K562 (cell line): Measurements from ENCODE around the gene XBP1. TPM values are rescaled to one million over a fixed set of nuclear protein-coding genes. Genes with fewer than 3 reads are reported as not detected.

ENCODE experiments used
- CHD4 ChIP-seq: fragments of 200-600 bp; sonication (generic); IDR thresholded peaks from 3 replicates; pipeline ENCODE4 v1.6.1; 2012; ENCODE audit warnings: low read depth, mild to moderate bottlenecking, mixed read lengths, low read length, inconsistent platforms; ENCODE audit not compliant: insufficient read depth, insufficient replicate concordance, poor library complexity, severe bottlenecking
- GATAD2B ChIP-seq: fragments of 450-650 bp; IDR thresholded peaks from 2 replicates; pipeline ENCODE4 v1.6.1; 2017; ENCODE audit warnings: mild to moderate bottlenecking, borderline replicate concordance
- GTF2A2 ChIP-seq: IDR thresholded peaks from 2 replicates; pipeline ENCODE4 v1.6.1; 2016; ENCODE audit warnings: mild to moderate bottlenecking, missing genetic modification characterization, missing compliant biosample characterization
- HDAC3 ChIP-seq: fragments of 450-650 bp; IDR thresholded peaks from 2 replicates; pipeline ENCODE4 v1.6.1; 2018; ENCODE audit warnings: borderline replicate concordance, mild to moderate bottlenecking, moderate library complexity; ENCODE audit not compliant: partially characterized antibody
- IRF2 ChIP-seq: sonication (generic); formaldehyde crosslinking; IDR thresholded peaks from 2 replicates; pipeline ENCODE4 v1.8.1; 2022; ENCODE audit warnings: mild to moderate bottlenecking, missing genetic modification reagents
- NFXL1 ChIP-seq: fragments of 450-650 bp; formaldehyde crosslinking; IDR thresholded peaks from 2 replicates; pipeline ENCODE4 v1.4.0; 2021; ENCODE audit warnings: mild to moderate bottlenecking
- NONO ChIP-seq, 2 experiments: fragments of 200-400 bp in 1 of 2; fragments of 450-650 bp in 1 of 2; formaldehyde crosslinking in 1 of 2; IDR thresholded peaks; 2 replicates each; pipeline ENCODE4 v1.6.1; 2017; ENCODE audit warnings: low read depth in 2 of 2, mild to moderate bottlenecking in 2 of 2, moderate library complexity in 2 of 2, low read length in 1 of 2
- NRF1 ChIP-seq, 2 experiments: fragments of 450-650 bp; IDR thresholded peaks in 1 of 2; conservative IDR thresholded peaks in 1 of 2; 2 replicates each; pipeline ENCODE4 v1.6.1; 2014; ENCODE audit warnings: mild to moderate bottlenecking in 2 of 2
- POLR3A ChIP-seq: IDR thresholded peaks from 2 replicates; pipeline ENCODE4 v1.6.1; 2011; ENCODE audit warnings: borderline replicate concordance, mild to moderate bottlenecking, moderate library complexity; ENCODE audit not compliant: insufficient read length, insufficient read depth; ENCODE audit errors: extremely low read depth
- RBM39 ChIP-seq: fragments of 200-400 bp; formaldehyde crosslinking; optimal IDR thresholded peaks from 2 replicates; pipeline ENCODE3; 2018; ENCODE audit warnings: low read depth, low read length
- RFX5 ChIP-seq: IDR thresholded peaks from 2 replicates; pipeline ENCODE4 v1.6.1; 2011; ENCODE audit warnings: low read depth, mild to moderate bottlenecking, improper control_type of control experiment, low read length
- SREBF2 ChIP-seq: sonication (generic); formaldehyde crosslinking; IDR thresholded peaks from 2 replicates; pipeline ENCODE4 v1.4.0; 2020; ENCODE audit warnings: mild to moderate bottlenecking, missing genetic modification reagents
- ZBTB1 ChIP-seq: sonication (generic); formaldehyde crosslinking; IDR thresholded peaks from 2 replicates; pipeline ENCODE4 v1.8.1; 2023; ENCODE audit warnings: missing genetic modification reagents, low read depth, mild to moderate bottlenecking, borderline replicate concordance
- ZKSCAN1 ChIP-seq: fragments of 150-350 bp; IDR thresholded peaks from 2 replicates; pipeline ENCODE4 v1.6.1; 2016; ENCODE audit warnings: low read depth, low read length
- ZNF766 ChIP-seq: fragments of 200-800 bp; sonication (Bioruptor generic); conservative IDR thresholded peaks from 2 replicates; pipeline ENCODE4 v1.6.1; 2016; ENCODE audit warnings: missing genetic modification characterization, missing compliant biosample characterization
- polyA plus RNA-seq, 8 experiments: library from polyadenylated mRNA; depleted of rRNA in 4 of 8; stranded (reverse) in 5 of 8; unstranded in 3 of 8; fragments of >200 nt; fragmentation: Nextera tagmentation in 2 of 8; fragmentation: Illumina TruSeq in 1 of 8; extraction: Ambion mirVana in 2 of 8; extraction: Trizol in 1 of 8; gene quantifications; 2 replicates each; pipeline versions ENCODE4 v1.2.1 to v1.2.3, GENCODE V29; 2011 to 2014; ENCODE audit warnings: inconsistent platforms in 1 of 8, missing spikeins in 1 of 8
- total RNA-seq, 7 experiments: library from RNA; depleted of rRNA in 6 of 7; stranded (reverse); fragments of >200 nt in 6 of 7; fragmentation: Illumina TruSeq in 2 of 7; extraction: Trizol in 2 of 7; gene quantifications; 2 replicates each; pipeline versions ENCODE4 v1.2.1 to v1.2.3, GENCODE V29; 2011 to 2021; ENCODE audit warnings: low replicate concordance in 1 of 7
- TF ChIP-seq, protein P1 (sequence below): fragments of 450-650 bp; formaldehyde crosslinking; IDR thresholded peaks from 2 replicates; pipeline ENCODE4 v1.4.0; 2020; ENCODE audit warnings: mild to moderate bottlenecking, moderate library complexity
- TF ChIP-seq, protein P2 (sequence below): sonication (generic); IDR thresholded peaks from 2 replicates; pipeline ENCODE4 v1.6.1; 2016
- TF ChIP-seq, protein P3 (sequence below): fragments of 450-650 bp; formaldehyde crosslinking; IDR thresholded peaks from 2 replicates; pipeline ENCODE4 v1.4.0; 2020; ENCODE audit warnings: mild to moderate bottlenecking
- TF ChIP-seq, protein P4 (sequence below): sonication (generic); formaldehyde crosslinking; IDR thresholded peaks from 2 replicates; pipeline ENCODE4 v1.9.0; 2022; ENCODE audit warnings: mild to moderate bottlenecking, missing genetic modification reagents
- TF ChIP-seq, protein P5 (sequence below): sonication (generic); formaldehyde crosslinking; IDR thresholded peaks from 2 replicates; pipeline ENCODE4 v1.8.0; 2022; ENCODE audit warnings: mild to moderate bottlenecking, missing genetic modification reagents, borderline replicate concordance

Gene XBP1
- total and polyA plus RNA-seq, 9 of the 15 experiments (the other 6 are each of a cell fraction or from before 2014, with no cell fraction given), result 25.0 to 218 (median 94.6) TPM

DNA sequence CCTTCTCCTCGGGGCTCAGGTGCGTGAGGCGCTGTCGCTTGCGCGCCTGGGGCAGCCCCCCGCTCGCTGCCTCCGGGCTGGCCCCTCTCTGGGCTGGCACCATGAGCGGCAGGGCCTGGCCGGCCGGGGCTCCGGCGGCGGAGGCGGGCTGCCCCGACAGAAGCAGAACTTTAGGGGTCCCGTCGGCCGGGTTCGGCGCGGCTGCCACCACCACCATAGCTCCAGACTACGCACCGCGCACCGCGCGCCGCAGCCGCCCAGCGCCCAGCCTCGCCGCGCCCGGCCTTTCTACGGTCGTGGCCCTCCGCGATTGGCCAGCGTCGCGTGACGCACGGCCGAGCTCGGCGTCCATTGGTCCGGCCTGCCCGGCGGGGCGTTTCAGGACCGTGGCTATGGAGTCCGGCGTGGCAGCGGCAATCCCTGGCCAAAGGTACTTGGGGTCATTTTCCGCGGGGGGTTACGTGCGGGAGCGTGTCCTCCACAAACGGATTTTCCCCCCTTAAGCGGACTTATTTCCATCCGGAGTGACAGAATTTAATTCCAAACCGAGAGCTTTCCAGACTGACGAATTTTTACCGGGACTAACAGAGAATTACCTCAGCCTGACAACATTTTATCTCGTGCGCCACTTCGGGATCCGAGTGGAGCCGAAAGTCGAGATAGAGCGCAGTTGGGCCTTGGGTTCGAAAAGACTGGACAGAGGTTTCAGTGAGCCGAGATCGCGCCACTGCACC is at the start of gene XBP1 (continued):
- TF ChIP-seq SREBF2 (CRISPR knock-in tag) (no peak), RBM39 (no peak), NRF1 (conservative IDR thresholded peaks at IDR 0.05 in 1 of 2, IDR thresholded peaks at IDR 0.05 in 1 of 2) (peak in 1 of 2 experiments; percentile 49; a peak in 2 of 4 replicates), ZNF766 (CRISPR knock-in tag) (no peak), POLR3A (no peak), GATAD2B (no peak), CHD4 (no peak), IRF2 (CRISPR knock-in tag) (no peak), ZBTB1 (no peak), HDAC3 (no peak), GTF2A2 (tag) (no peak), RFX5 (no peak), ZKSCAN1 (0 out of 2 replicates have a peak, but pooled peaks have one; percentile 24), NFXL1 (CRISPR knock-in tag) (no peak), NONO (IDR thresholded peaks at IDR 0.05; ENCODE audit: low read depth in 2 of 2, low read length in 1 of 2) (peak in 1 of 2 experiments; percentile 85; a peak in 3 of 4 replicates)
- TF ChIP-seq, protein P1, sequence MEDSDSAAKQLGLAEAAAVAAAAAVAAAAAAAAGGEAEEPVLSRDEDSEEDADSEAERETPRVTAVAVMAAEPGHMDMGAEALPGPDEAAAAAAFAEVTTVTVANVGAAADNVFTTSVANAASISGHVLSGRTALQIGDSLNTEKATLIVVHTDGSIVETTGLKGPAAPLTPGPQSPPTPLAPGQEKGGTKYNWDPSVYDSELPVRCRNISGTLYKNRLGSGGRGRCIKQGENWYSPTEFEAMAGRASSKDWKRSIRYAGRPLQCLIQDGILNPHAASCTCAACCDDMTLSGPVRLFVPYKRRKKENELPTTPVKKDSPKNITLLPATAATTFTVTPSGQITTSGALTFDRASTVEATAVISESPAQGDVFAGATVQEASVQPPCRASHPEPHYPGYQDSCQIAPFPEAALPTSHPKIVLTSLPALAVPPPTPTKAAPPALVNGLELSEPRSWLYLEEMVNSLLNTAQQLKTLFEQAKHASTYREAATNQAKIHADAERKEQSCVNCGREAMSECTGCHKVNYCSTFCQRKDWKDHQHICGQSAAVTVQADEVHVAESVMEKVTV, result no peak
- TF ChIP-seq, protein P2, sequence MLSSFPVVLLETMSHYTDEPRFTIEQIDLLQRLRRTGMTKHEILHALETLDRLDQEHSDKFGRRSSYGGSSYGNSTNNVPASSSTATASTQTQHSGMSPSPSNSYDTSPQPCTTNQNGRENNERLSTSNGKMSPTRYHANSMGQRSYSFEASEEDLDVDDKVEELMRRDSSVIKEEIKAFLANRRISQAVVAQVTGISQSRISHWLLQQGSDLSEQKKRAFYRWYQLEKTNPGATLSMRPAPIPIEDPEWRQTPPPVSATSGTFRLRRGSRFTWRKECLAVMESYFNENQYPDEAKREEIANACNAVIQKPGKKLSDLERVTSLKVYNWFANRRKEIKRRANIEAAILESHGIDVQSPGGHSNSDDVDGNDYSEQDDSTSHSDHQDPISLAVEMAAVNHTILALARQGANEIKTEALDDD, result no peak
- TF ChIP-seq, protein P3, sequence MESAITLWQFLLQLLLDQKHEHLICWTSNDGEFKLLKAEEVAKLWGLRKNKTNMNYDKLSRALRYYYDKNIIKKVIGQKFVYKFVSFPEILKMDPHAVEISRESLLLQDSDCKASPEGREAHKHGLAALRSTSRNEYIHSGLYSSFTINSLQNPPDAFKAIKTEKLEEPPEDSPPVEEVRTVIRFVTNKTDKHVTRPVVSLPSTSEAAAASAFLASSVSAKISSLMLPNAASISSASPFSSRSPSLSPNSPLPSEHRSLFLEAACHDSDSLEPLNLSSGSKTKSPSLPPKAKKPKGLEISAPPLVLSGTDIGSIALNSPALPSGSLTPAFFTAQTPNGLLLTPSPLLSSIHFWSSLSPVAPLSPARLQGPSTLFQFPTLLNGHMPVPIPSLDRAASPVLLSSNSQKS (CRISPR knock-in tag), result no peak
- TF ChIP-seq, protein P4, sequence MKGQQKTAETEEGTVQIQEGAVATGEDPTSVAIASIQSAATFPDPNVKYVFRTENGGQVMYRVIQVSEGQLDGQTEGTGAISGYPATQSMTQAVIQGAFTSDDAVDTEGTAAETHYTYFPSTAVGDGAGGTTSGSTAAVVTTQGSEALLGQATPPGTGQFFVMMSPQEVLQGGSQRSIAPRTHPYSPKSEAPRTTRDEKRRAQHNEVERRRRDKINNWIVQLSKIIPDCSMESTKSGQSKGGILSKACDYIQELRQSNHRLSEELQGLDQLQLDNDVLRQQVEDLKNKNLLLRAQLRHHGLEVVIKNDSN (CRISPR knock-in tag), result peak; percentile 23; the same call in 1 of the 2 replicates
- TF ChIP-seq, protein P5, sequence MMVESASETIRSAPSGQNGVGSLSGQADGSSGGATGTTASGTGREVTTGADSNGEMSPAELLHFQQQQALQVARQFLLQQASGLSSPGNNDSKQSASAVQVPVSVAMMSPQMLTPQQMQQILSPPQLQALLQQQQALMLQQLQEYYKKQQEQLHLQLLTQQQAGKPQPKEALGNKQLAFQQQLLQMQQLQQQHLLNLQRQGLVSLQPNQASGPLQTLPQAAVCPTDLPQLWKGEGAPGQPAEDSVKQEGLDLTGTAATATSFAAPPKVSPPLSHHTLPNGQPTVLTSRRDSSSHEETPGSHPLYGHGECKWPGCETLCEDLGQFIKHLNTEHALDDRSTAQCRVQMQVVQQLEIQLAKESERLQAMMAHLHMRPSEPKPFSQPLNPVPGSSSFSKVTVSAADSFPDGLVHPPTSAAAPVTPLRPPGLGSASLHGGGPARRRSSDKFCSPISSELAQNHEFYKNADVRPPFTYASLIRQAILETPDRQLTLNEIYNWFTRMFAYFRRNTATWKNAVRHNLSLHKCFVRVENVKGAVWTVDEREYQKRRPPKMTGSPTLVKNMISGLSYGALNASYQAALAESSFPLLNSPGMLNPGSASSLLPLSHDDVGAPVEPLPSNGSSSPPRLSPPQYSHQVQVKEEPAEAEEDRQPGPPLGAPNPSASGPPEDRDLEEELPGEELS (CRISPR knock-in tag), result no peak
